HepG2 (cell line): ENCODE results near the gene LCAT. TPM values are rescaled to one million over a fixed set of nuclear protein-coding genes. Genes with fewer than 3 reads are reported as not detected.

Source experiments
- CEBPB ChIP-seq: IDR thresholded peaks from 2 replicates; pipeline ENCODE4 v1.6.1; 2011; ENCODE audit warnings: low read depth, low read length, improper control_type of control experiment, borderline replicate concordance
- GLMP ChIP-seq: sonication (generic); formaldehyde crosslinking; IDR thresholded peaks from 2 replicates; pipeline ENCODE4 v1.9.0; 2021; ENCODE audit warnings: missing genetic modification reagents, mild to moderate bottlenecking, borderline replicate concordance
- GPN1 ChIP-seq: sonication (generic); formaldehyde crosslinking; IDR thresholded peaks from 2 replicates; pipeline ENCODE4 v1.5.1; 2020; ENCODE audit warnings: missing genetic modification reagents, borderline replicate concordance
- ZBTB42 ChIP-seq: sonication (generic); formaldehyde crosslinking; IDR thresholded peaks from 2 replicates; pipeline ENCODE4 v1.5.0; 2020; ENCODE audit warnings: mild to moderate bottlenecking, missing genetic modification reagents
- ZNF124 ChIP-seq: sonication (generic); formaldehyde crosslinking; IDR thresholded peaks from 2 replicates; pipeline ENCODE4 v1.4.0; 2020; ENCODE audit warnings: missing genetic modification reagents
- ZNF143 ChIP-seq: sonication (generic); formaldehyde crosslinking; IDR thresholded peaks from 2 replicates; pipeline ENCODE4 v1.4.0; 2020; ENCODE audit warnings: missing genetic modification reagents
- ZNF230 ChIP-seq: sonication (generic); formaldehyde crosslinking; IDR thresholded peaks from 2 replicates; pipeline ENCODE4 v1.4.0; 2020; ENCODE audit warnings: mild to moderate bottlenecking, missing genetic modification reagents
- ZNF484 ChIP-seq: sonication (generic); formaldehyde crosslinking; IDR thresholded peaks from 2 replicates; pipeline ENCODE4 v1.5.1; 2020; ENCODE audit warnings: mild to moderate bottlenecking, low read depth, missing genetic modification reagents, borderline replicate concordance
- ZNF740 ChIP-seq: sonication (generic); formaldehyde crosslinking; IDR thresholded peaks from 2 replicates; pipeline ENCODE4 v1.4.0; 2020; ENCODE audit warnings: missing genetic modification reagents
- ZNF883 ChIP-seq: sonication (generic); formaldehyde crosslinking; IDR thresholded peaks from 2 replicates; pipeline ENCODE4 v1.5.1; 2020; ENCODE audit warnings: mild to moderate bottlenecking, missing genetic modification reagents; ENCODE audit errors: not compliant biosample characterization
- ZSCAN20 ChIP-seq: sonication (generic); formaldehyde crosslinking; IDR thresholded peaks from 2 replicates; pipeline ENCODE4 v1.4.0; 2020; ENCODE audit warnings: missing genetic modification reagents, mild to moderate bottlenecking, borderline replicate concordance
- polyA plus RNA-seq, 8 experiments: library from polyadenylated mRNA; depleted of rRNA in 3 of 8; stranded (reverse) in 7 of 8; unstranded in 1 of 8; fragments of >200 nt; fragmentation: Illumina TruSeq in 4 of 8; extraction: Trizol in 4 of 8; gene quantifications; 2 replicates each; pipeline versions ENCODE4 v1.2.1 to v1.2.3, GENCODE V29; 2011 to 2016; ENCODE audit warnings: low read depth in 4 of 8, missing spikeins in 1 of 8, mixed read lengths in 1 of 8; ENCODE audit not compliant: insufficient read depth in 1 of 8
- total RNA-seq, 5 experiments: library from RNA; depleted of rRNA; stranded (reverse); fragments of >200 nt; fragmentation: Illumina TruSeq; extraction: Trizol; gene quantifications; 2 replicates each; pipeline ENCODE4 v1.2.3, GENCODE V29; 2016; ENCODE audit warnings: low read depth in 1 of 5
- TF ChIP-seq, protein P1 (sequence below): sonication (generic); formaldehyde crosslinking; IDR thresholded peaks from 2 replicates; pipeline ENCODE4 v1.4.0; 2020; ENCODE audit warnings: missing genetic modification reagents, borderline replicate concordance
- TF ChIP-seq, protein P2 (sequence below): sonication (generic); formaldehyde crosslinking; IDR thresholded peaks from 2 replicates; pipeline ENCODE4 v1.8.1; 2023; ENCODE audit warnings: mild to moderate bottlenecking, missing genetic modification reagents
- TF ChIP-seq, protein P3 (sequence below): sonication (generic); formaldehyde crosslinking; IDR thresholded peaks from 2 replicates; pipeline ENCODE4 v1.4.0; 2020; ENCODE audit warnings: mild to moderate bottlenecking, missing genetic modification reagents

LCAT gene
- total and polyA plus RNA-seq, 2 of the 13 experiments (the other 11 are each of a cell fraction or from before 2014, with no cell fraction given) = 36.1 to 38.9 TPM

DNA sequence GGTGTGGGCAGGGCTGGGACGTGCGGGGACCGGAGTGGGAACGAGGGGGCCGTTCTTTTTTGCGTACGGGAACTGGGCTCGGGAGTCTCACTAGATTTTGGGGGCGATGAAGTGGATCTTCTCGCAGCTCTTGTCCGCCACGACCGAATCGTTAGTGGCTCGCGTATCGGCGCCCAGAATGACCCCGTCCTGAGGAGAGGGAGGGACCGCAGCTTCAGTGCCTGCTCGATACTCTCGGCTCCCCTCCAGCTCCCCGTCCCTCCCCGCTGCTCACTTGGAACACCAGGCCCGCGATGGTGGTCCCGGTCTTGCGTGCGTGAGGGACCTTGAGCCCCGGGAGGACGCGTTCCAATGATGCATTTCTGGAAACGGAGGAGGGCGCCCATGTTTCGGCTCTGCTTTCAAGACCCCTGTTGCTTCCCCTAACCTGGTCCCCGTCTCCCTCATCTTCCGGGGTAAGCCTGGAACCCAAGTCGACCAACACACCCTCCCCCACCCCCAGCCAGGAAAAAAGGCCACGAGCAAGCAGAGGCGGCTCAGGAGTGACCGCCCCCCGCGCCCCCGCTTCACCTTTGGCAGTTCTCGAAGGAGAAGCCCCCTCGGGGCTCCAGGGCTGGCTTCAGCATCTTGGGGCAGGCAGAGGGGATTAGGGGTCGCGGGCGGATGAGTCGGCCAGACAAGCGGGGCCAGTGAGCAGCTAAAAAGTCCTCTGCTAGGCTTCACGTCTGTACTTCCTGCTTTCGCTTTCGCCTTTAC, 7.6 kb downstream of the LCAT start, which contains the start of gene PSMB10 (continued):
- TF ChIP-seq ZNF124 = 0 out of 2 replicates have a peak, but pooled peaks have one; percentile 14
- peak; percentile 78; the same call in 1 of the 2 replicates for TF ChIP-seq ZNF484 (CRISPR knock-in tag)
- TF ChIP-seq, protein P1, sequence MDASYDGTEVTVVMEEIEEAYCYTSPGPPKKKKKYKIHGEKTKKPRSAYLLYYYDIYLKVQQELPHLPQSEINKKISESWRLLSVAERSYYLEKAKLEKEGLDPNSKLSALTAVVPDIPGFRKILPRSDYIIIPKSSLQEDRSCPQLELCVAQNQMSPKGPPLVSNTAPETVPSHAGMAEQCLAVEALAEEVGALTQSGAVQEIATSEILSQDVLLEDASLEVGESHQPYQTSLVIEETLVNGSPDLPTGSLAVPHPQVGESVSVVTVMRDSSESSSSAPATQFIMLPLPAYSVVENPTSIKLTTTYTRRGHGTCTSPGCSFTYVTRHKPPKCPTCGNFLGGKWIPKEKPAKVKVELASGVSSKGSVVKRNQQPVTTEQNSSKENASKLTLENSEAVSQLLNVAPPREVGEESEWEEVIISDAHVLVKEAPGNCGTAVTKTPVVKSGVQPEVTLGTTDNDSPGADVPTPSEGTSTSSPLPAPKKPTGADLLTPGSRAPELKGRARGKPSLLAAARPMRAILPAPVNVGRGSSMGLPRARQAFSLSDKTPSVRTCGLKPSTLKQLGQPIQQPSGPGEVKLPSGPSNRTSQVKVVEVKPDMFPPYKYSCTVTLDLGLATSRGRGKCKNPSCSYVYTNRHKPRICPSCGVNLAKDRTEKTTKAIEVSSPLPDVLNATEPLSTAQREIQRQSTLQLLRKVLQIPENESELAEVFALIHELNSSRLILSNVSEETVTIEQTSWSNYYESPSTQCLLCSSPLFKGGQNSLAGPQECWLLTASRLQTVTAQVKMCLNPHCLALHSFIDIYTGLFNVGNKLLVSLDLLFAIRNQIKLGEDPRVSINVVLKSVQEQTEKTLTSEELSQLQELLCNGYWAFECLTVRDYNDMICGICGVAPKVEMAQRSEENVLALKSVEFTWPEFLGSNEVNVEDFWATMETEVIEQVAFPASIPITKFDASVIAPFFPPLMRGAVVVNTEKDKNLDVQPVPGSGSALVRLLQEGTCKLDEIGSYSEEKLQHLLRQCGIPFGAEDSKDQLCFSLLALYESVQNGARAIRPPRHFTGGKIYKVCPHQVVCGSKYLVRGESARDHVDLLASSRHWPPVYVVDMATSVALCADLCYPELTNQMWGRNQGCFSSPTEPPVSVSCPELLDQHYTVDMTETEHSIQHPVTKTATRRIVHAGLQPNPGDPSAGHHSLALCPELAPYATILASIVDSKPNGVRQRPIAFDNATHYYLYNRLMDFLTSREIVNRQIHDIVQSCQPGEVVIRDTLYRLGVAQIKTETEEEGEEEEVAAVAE = peak; percentile 31; the same call in 1 of the 2 replicates
- no peak for TF ChIP-seq GPN1 (CRISPR knock-in tag)
- no peak for TF ChIP-seq ZBTB42
- 0 out of 2 replicates have a peak, but pooled peaks have one; percentile 13 for TF ChIP-seq ZNF740 (CRISPR knock-in tag)
- TF ChIP-seq, protein P2, sequence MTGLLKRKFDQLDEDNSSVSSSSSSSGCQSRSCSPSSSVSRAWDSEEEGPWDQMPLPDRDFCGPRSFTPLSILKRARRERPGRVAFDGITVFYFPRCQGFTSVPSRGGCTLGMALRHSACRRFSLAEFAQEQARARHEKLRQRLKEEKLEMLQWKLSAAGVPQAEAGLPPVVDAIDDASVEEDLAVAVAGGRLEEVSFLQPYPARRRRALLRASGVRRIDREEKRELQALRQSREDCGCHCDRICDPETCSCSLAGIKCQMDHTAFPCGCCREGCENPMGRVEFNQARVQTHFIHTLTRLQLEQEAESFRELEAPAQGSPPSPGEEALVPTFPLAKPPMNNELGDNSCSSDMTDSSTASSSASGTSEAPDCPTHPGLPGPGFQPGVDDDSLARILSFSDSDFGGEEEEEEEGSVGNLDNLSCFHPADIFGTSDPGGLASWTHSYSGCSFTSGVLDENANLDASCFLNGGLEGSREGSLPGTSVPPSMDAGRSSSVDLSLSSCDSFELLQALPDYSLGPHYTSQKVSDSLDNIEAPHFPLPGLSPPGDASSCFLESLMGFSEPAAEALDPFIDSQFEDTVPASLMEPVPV (CRISPR knock-in tag) = no peak; the same call in 1 of the 2 replicates
- no peak; the same call in 1 of the 2 replicates for TF ChIP-seq ZSCAN20 (CRISPR knock-in tag)
- no peak for TF ChIP-seq ZNF143 (CRISPR knock-in tag)
- TF ChIP-seq ZNF230 (CRISPR knock-in tag) = 0 out of 2 replicates have a peak, but pooled peaks have one; percentile 45
- TF ChIP-seq, protein P3, sequence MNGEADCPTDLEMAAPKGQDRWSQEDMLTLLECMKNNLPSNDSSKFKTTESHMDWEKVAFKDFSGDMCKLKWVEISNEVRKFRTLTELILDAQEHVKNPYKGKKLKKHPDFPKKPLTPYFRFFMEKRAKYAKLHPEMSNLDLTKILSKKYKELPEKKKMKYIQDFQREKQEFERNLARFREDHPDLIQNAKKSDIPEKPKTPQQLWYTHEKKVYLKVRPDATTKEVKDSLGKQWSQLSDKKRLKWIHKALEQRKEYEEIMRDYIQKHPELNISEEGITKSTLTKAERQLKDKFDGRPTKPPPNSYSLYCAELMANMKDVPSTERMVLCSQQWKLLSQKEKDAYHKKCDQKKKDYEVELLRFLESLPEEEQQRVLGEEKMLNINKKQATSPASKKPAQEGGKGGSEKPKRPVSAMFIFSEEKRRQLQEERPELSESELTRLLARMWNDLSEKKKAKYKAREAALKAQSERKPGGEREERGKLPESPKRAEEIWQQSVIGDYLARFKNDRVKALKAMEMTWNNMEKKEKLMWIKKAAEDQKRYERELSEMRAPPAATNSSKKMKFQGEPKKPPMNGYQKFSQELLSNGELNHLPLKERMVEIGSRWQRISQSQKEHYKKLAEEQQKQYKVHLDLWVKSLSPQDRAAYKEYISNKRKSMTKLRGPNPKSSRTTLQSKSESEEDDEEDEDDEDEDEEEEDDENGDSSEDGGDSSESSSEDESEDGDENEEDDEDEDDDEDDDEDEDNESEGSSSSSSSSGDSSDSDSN (CRISPR knock-in tag) = peak; percentile 73
- no peak for TF ChIP-seq CEBPB
- TF ChIP-seq GLMP (CRISPR knock-in tag) = no peak
- TF ChIP-seq ZNF883 (CRISPR knock-in tag) = no peak
